HepG2 (cell line): ENCODE results near the gene ATOH8. TPM values are rescaled to one million over a fixed set of nuclear protein-coding genes. Genes with fewer than 3 reads are reported as not detected.
"Not testable (repeated sequence)": the region's sequence is repeated elsewhere in the genome, so short reads cannot be mapped to it uniquely, and the experiment has no call there.

Source experiments
- ATAC-seq: fragments of 200-7000 bp; cut with Tn5 transposase; 3 replicates; pipeline ENCODE4 v1.9.1; 2020; ENCODE audit warnings: mild to moderate bottlenecking, moderate library complexity
- BruUV-seq: library from RNA; stranded (reverse); fragments of 400-500 nt; replicated peaks from 2 replicates; lab custom pipeline; 2021; lab: Mats Ljungman, UMichigan
- CTCF ChIA-PET: fragments of 300-600 bp; formaldehyde crosslinking; extraction: SDS; loops from one replicate; lab custom pipeline; 2021; ENCODE audit warnings: low total read pairs, inconsistent platforms, low intra/inter-chr PET ratio; lab: Yijun Ruan, JAX
- POLR2A ChIA-PET: fragments of 350-600 bp; sonication (Branson Sonifier 250); formaldehyde crosslinking; loops from one replicate; lab custom pipeline; 2020; ENCODE audit warnings: antibody characterized with exemption, inconsistent platforms; lab: Yijun Ruan, JAX
- DNase-seq: peaks from one replicate; pipeline ENCODE4 v3.0.0-alpha.2; 2015; ENCODE audit warnings: low spot score
- FAIRE-seq: peaks from 3 replicates; lab custom pipeline; 2011; peaks lifted over from hg19 to GRCh38; lab: Jason Lieb, UNC
- H2AFZ ChIP-seq: one replicate; pipeline ENCODE4 v1.6.1; 2011; ENCODE audit warnings: low read length, inconsistent platforms
- H3K27ac ChIP-seq: fragments of 300-600 bp; 3 replicates; pipeline ENCODE4 v1.8.0; 2011; ENCODE audit warnings: mixed run types, mild to moderate bottlenecking, mixed read lengths, low read length, inconsistent platforms; ENCODE audit not compliant: insufficient read depth; ENCODE audit errors: extremely low read length
- H3K27me3 ChIP-seq, 2 experiments: fragments of 200-600 bp in 1 of 2; 2 replicates in 1 of 2; 3 replicates in 1 of 2; pipeline versions ENCODE4 v1.6.0 to v1.8.0; 2011; ENCODE audit warnings: low read length in 2 of 2, mild to moderate bottlenecking in 2 of 2, moderate library complexity in 2 of 2, inconsistent platforms in 1 of 2; ENCODE audit not compliant: insufficient read depth in 2 of 2, control insufficient read depth in 1 of 2
- H3K36me3 ChIP-seq, 2 experiments: fragments of 200-600 bp in 1 of 2; replicated peaks in 1 of 2; 2 replicates in 1 of 2; 3 replicates in 1 of 2; pipeline versions ENCODE4 v1.5.1 to v1.8.0; 2011; ENCODE audit warnings: low read length in 2 of 2, inconsistent platforms in 1 of 2; ENCODE audit not compliant: insufficient read depth in 2 of 2, control insufficient read depth in 1 of 2
- H3K4me1 ChIP-seq: 2 replicates; pipeline ENCODE4 v1.5.1; 2012; ENCODE audit warnings: low read length, inconsistent platforms; ENCODE audit not compliant: insufficient read depth
- H3K4me2 ChIP-seq: 2 replicates; pipeline ENCODE4 v1.6.0; 2011; ENCODE audit warnings: low read depth, low read length, inconsistent platforms
- H3K4me3 ChIP-seq, 3 experiments: fragments of 200-600 bp in 1 of 3; sonication (generic), shearing (Covaris generic) in 1 of 3; replicated peaks in 1 of 3; 2 replicates each; pipeline ENCODE4 v1.5.1; 2011 to 2016; ENCODE audit warnings: low read length in 3 of 3, inconsistent platforms in 2 of 3, low read depth in 2 of 3, mild to moderate bottlenecking in 2 of 3, control low read depth in 1 of 3, mixed read lengths in 1 of 3; ENCODE audit not compliant: insufficient read depth in 1 of 3
- H3K79me2 ChIP-seq: one replicate; pipeline ENCODE4 v1.6.1; 2011; ENCODE audit warnings: low read length, inconsistent platforms; ENCODE audit not compliant: insufficient read depth
- H3K9ac ChIP-seq: 2 replicates; pipeline ENCODE4 v1.6.0; 2011; ENCODE audit warnings: mild to moderate bottlenecking, low read depth, low read length, inconsistent platforms; ENCODE audit not compliant: insufficient read depth
- H3K9me3 ChIP-seq: 2 replicates; pipeline ENCODE4 v1.5.1; 2012; ENCODE audit warnings: mild to moderate bottlenecking, low read length
- H4K20me1 ChIP-seq: 2 replicates; pipeline ENCODE4 v1.6.0; 2011; ENCODE audit warnings: inconsistent platforms, mild to moderate bottlenecking, low read length, moderate library complexity; ENCODE audit not compliant: insufficient read depth
- ZFP91 ChIP-seq: sonication (generic); formaldehyde crosslinking; IDR thresholded peaks from 2 replicates; pipeline ENCODE4 v1.9.0; 2022; ENCODE audit warnings: missing genetic modification reagents, mild to moderate bottlenecking, borderline replicate concordance
- ZNF713 ChIP-seq: sonication (generic); formaldehyde crosslinking; IDR thresholded peaks from 2 replicates; pipeline ENCODE4 v1.4.0; 2020; ENCODE audit warnings: mild to moderate bottlenecking, missing genetic modification reagents
- ZSCAN5A ChIP-seq: sonication (generic); formaldehyde crosslinking; IDR thresholded peaks from 2 replicates; pipeline ENCODE4 v1.8.0; 2022; ENCODE audit warnings: mild to moderate bottlenecking, missing genetic modification reagents, borderline replicate concordance
- WGBS: methylation state at CpG from one replicate; pipeline ENCODE4 v1.1.6; 2017; ENCODE audit warnings: low lambda C conversion rate; 5-methylcytosine and 5-hydroxymethylcytosine counted together
- in situ Hi-C: cut with HindIII; loops from 2 replicates; pipeline ENCODE4 v1.10.0; 2017; ENCODE audit warnings: low pct_unique_long_range_greater_than_20kb; ENCODE audit not compliant: extremely low pct_ligation_motif_present
- intact Hi-C: fragments of 100-400 bp; cut with micrococcal nuclease; formaldehyde crosslinking; loops from one replicate; pipeline ENCODE4 v1.10.0; 2022; ENCODE audit not compliant: unreplicated experiment
- polyA plus RNA-seq, 8 experiments: library from polyadenylated mRNA; depleted of rRNA in 3 of 8; stranded (reverse) in 7 of 8; unstranded in 1 of 8; fragments of >200 nt; fragmentation: Illumina TruSeq in 4 of 8; extraction: Trizol in 4 of 8; gene quantifications; 2 replicates each; pipeline versions ENCODE4 v1.2.1 to v1.2.3, GENCODE V29; 2011 to 2016; ENCODE audit warnings: low read depth in 4 of 8, missing spikeins in 1 of 8, mixed read lengths in 1 of 8; ENCODE audit not compliant: insufficient read depth in 1 of 8
- total RNA-seq, 5 experiments: library from RNA; depleted of rRNA; stranded (reverse); fragments of >200 nt; fragmentation: Illumina TruSeq; extraction: Trizol; gene quantifications; 2 replicates each; pipeline ENCODE4 v1.2.3, GENCODE V29; 2016; ENCODE audit warnings: low read depth in 1 of 5

Gene ATOH8
- total and polyA plus RNA-seq, 2 of the 13 experiments (the other 11 are each of a cell fraction or from before 2014, with no cell fraction given): 0.13 to 0.61 TPM

- TF ChIP-seq ZSCAN5A (CRISPR knock-in tag) (no peak), ZNF713 (CRISPR knock-in tag) (no peak), ZFP91 (CRISPR knock-in tag) (no peak)
Measured at GRCh38 chr2:85713836-85714235, 40.0 kb upstream of the ATOH8 start (continued).

GRCh38 chr2:85714421-85714820 is 39.4 kb upstream of the ATOH8 start:
- H3K27ac ChIP-seq, H3K79me2 ChIP-seq, H3K4me3 ChIP-seq, H4K20me1 ChIP-seq, H2AFZ ChIP-seq, BruUV-seq, H3K36me3 ChIP-seq, intact Hi-C loops, CTCF ChIA-PET, DNase-seq, H3K9me3 ChIP-seq, H3K9ac ChIP-seq, FAIRE-seq, POLR2A ChIA-PET, ATAC-seq, H3K4me2 ChIP-seq: not testable (repeated sequence)
- in situ Hi-C loops: loop anchor here (5.0 kb wide), 1 partner anchor 37 kb away; no protein-coding TSS in a partner anchor
- Histone ChIP-seq H3K27me3 (peaks cover 13 to 66% of the 10 kb centered on the region in 2 experiments; a peak in 4 of 5 replicates), H3K4me1 (peaks cover 11% of the 10 kb centered on the region)
- 30% methylated on average over 7 of the region's 7 CpGs for WGBS
